ENCODE data around the gene C1GALT1.

- TF ChIP-seq EP300 (IDR thresholded peaks at IDR 0.05) (no peak), CTCF (IDR thresholded peaks at IDR 0.05) (no peak), POLR2A (IDR thresholded peaks at IDR 0.05) (no peak)
Observed at GRCh38 chr7:7178081-7178480, 4.3 kb upstream of the C1GALT1 start.

Data from tibial nerve (tissue), 4 donors.